Germinal center (tissue), 1 donor: ENCODE data around the gene STARD7.
"Not testable (repeated sequence)": the region's sequence is repeated elsewhere in the genome, so short reads cannot be mapped to it uniquely, and the experiment has no call there.

ENCODE experiments used
- DNase-seq: peaks from one replicate; pipeline ENCODE4 v3.0.0; 2012; ENCODE audit warnings: mixed read lengths, low spot score

Gene STARD7

DNA sequence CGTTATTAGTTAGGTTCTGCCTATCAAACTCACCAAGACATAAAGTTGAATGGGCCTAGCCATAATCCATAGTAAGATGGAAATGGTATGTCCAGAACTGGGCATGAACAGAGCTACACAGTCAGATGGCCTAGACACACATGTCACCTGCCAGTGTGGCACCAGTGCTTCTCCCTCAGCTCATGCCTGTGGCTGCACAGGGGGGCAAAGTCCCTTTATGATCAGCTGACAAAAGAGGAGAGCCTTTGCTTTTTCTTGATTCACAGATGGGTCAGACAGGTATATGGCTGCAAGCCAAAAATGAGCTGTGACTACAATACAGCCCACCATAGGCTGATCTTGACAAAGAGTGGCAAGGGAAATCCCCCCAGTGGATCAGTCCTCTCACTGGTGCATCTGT, 28.3 kb upstream of the STARD7 start:
- DNase-seq, result no peak

DNA sequence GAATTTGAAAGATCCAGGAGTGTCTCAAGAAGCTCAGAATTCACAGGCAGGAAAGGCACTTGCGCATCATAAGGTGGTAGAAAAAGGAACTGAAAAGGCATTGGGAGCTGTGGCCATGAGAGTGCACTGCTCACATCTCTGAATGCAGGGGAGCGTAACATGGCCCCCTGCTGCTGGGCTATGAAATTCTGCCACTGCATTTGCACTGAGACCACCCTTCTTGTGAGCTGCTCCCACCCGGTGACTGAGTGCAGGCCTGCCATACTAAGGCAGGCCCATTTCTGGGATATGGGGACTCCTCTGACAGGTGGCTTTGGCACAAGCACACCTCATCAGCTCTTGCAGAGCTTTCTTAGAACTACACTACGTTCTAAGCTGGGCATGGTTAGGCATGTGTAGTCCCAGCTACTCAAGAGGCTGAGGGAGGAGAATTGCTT, 25.3 kb upstream of the STARD7 start:
- DNase-seq, result peak; percentile 52

- DNase-seq, result no peak
These were observed 24.8 kb upstream of the STARD7 start for GRCh38 chr2:96233436-96233835.

DNA sequence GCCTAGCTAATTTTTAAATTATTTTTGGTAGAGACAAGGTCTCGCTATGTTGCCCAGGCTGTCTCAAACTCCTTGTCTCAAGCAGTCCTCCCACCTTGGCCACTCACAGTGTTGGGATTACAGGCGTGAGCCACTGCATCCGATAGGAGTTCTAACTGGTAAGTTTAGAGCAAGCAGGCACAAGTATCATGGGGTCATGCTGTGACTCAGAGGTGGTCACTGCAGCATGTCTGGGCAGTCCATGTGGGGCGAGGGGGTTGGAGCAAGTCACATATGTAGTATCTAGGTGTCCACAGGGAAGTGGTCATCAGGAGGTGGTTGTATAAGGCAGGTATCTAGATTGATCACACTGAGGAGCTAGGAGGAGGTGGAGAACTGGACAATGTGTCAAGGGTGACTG, 22.7 kb upstream of the STARD7 start:
- no peak for DNase-seq

DNA sequence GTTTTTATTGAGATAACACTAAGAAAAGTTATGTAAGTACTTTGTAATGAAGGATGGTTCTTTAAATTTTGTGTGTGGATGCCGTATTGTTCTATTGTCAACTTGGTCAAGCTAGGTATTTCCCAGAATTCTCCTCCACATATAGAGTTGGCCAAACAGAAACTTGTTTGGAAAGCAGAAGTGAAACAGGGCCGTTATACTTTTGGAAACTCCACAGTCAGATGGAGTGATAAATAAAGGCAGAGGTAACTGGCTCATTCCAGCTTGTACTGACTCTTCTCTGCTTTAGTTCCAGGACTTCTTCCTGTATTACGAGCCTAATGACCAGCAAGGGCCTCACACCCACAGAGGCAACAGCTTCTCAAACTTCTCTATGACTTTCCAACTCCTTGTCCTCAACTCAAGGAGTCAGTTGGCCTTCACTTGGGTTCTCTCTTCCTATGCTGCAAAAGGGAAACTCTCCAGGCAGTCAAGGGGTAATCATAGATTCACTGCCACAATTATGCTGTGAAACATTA, 16.4 kb upstream of the STARD7 start:
- peak; percentile 49 for DNase-seq

GRCh38 chr2:96221106-96221505, 12.5 kb upstream of the STARD7 start:
- not testable (repeated sequence) for DNase-seq

DNA sequence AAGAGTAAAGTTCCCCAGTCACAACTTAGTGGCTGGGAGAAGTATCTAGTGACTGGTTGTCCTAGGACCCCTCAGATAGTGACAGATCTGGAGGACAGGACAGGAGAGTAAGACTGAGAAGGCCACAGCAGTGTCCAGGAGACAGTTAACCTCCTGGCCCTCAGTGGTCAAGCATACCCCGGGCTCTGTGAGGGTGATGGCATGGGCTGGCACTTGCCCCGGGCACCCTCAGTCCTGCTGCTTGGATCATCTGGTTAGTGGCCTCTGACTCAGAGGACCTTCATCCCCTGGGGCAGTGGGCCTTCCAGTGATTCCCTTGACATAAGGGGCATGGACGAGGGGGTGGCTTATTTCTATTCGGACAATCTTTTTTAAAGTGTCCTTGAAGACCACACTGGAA, 11.3 kb upstream of the STARD7 start:
- DNase-seq, result not testable (repeated sequence)

- DNase-seq, result no peak
These were observed 10.0 kb upstream of the STARD7 start for GRCh38 chr2:96218508-96219131.

GRCh38 chr2:96214554-96214953, 5.9 kb upstream of the STARD7 start:
- no peak for DNase-seq

GRCh38 chr2:96213379-96213778, 4.8 kb upstream of the STARD7 start:
- no peak for DNase-seq

DNA sequence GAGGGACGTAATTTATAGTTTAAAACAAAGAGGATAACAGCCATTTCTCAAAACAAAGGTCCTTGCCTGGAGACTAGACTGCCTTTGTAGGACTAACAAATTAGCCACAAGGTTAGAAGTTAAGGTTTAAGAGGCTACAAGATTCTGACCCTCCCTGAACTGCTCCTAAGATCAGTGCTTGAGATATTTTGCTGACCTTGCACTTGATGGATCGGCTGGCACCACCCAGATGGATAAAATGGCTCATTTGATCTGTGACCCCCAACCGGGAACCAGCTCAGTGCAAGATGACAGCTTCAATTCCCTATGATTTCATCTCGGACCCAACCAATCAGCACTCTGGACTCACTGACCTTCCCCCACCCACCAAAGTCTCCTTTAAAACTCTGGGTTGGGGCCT, 3.7 kb upstream of the STARD7 start:
- no peak for DNase-seq

DNA sequence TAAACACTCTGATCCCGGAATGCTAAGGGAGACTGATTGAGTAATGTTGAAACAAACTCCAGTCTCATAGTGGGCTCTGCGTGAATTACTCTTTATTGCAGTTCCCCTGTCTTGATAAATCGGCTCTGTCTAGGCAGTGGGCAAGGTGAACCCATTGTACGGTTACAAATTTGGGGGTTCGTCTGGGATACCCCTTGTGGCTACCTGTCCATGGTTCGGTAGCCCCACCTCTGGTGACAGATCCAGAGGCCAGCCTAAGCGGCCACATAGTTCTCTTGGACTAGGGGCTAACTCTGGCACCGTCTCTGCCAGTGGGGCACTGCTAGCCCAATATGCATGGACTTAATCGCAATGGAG, 1.1 kb upstream of the STARD7 start:
- no peak for DNase-seq

DNA sequence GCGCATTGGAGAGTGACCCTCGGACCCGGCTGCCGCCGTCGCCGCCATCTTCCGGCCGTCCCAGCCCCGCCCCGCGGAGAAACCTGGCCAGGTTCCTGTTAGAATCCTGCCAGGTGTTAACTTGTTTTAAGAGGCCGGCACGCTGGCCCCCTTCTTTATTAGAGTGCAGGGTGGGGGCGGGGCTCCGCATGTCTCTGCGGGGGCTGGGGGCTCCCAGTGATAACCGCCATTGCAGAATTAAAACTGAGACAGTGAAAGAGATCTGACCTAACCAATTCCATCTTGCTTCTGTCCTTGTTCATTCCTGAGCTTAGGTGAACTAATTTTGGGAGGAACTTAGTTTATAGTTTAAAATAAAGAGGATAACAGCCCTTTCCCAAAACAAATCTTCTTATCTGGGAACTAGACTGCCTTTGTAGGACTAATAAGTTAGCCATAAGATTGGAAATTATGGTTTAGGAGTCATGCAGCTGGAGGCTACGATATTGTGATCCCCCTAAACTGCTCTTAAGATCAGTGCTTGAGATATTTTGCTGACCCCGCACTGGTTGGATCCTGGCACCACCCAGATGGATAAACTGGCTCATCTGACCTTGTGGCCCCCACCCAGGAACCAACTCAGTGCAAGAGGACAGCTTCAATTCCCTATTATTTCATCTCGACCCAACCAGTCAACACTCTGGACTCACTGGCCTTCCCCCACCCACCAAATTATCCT, 543 bp upstream of the STARD7 start:
- DNase-seq, result no peak

- DNase-seq, result peak; percentile 53
These were observed 869 bp downstream of the STARD7 start for GRCh38 chr2:96207774-96208142.

- no peak for DNase-seq
These were observed 1.4 kb downstream of the STARD7 start for GRCh38 chr2:96207073-96207773.

DNA sequence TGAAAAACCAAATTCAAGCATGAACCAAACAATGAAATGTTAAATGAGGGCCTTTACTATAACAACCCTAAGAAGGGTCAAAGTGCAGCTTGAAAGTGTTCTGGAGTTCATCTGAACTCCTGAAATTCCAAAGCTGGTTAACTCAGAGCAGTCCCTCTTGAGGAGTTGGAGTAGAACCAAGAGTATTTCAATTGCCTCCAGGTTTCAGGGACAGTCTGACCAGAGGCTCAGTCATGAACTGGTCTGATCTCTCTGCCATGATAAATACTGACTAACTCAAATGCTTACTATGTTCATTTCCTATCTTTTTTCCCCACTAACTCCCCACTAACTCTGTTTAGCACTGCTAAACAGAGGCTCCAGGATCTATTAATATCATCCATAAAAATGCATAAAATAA, 2.7 kb downstream of the STARD7 start:
- no peak for DNase-seq

- DNase-seq, result no peak
These were observed 3.6 kb downstream of the STARD7 start for GRCh38 chr2:96204836-96205624.

DNA sequence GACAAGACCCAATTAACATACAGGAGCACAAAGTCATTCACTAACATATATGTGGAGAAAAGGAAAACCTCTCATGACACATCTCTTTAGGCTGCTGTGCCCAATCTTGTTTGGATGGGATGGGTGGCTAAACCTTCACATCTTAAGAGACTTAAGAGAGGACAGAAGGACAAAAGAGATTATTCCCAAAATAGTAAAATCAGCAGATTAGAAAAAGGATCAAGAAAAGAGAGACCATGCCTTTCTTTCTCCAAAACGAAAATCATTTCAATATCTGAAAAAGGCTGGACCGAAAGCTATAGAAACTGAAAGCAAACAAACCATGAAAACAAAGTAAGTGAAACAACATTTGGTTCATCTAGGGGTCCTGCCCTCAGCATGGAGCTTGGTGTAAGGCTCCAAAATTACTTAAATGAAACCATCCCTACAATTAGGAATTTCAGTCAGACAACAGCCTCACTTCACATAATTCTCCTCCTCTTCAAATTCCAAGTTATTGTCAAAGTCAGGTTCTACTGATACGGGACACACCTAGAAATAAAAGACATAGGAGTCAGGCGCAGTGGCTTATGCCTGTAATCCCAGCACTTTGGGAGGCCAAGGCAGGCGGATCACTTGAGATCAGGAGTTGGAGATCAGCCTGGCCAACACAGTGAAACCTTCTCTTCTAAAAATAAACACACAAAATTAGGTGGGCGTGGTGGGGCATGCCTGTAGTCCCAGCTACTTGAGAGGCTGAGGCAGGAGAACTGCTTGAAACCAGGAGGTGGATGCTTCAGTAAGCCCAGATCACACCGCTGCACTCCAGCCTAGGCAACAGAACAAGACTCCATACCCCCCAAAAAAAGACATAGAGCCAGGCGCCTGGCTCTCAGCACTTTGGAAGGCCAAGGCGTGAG, 5.2 kb downstream of the STARD7 start:
- peak; percentile 14 for DNase-seq

DNA sequence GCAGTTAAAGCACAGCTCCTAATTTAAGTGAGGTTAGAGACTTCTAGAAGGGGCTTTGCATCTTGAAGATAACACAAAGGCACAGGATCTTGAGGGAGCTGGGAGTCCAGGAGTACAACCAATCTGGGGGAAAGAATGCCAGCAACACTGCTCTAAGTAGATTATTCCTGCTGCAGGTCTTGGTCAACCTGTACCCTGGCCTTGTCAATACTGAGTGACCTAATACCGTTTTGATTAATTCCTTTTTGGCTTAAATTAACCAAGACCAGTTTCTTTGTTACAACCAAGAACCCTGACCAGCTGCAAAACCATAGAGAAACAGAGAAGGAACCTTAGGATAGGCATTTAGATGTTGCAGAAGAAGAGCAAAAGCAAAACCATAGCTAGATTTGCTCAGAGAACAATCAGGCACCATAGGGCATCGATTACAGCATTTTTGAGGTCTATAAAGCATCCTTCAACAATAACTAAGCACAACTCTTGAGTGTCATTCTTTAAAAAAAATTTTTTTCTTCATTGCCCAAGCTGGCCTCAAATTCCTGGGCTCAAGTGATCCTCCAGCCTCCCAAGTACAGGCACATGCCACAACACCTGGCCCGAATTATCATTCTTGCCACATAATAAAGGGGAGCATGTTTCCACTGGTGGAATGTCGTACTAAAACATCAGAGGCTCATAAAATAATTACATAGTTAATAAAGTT, 6.3 kb downstream of the STARD7 start:
- no peak for DNase-seq

GRCh38 chr2:96201338-96201737, 7.3 kb downstream of the STARD7 start:
- DNase-seq, result no peak

GRCh38 chr2:96198921-96199320, 9.7 kb downstream of the STARD7 start:
- DNase-seq, result no peak
